GM21390 (cell line): ENCODE data around the gene TUT4.

Experiments used
- ATAC-seq: cut with Tn5 transposase; IDR thresholded peaks from one replicate; pipeline ENCODE4 v1.9.1; 2021; ENCODE audit not compliant: unreplicated experiment

The TUT4 gene

DNA sequence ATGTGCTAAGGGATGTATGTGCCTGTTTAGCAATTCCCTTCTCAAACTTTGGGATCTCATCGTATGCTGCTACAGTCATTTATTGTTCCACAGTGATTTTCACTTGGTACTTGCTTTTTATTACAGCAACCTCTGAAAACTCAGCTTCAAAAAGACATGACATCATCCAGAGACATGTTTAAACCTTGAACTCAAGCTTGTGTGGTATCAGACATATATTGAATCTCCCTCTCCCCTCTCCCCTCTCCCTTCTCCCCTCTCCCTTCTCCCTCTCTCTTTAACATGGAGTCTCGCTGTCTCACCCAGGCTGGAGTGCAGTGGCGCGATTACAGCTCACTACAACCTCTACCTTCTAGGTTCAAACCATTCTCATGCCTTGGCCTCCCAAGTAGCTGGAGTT lies 19.5 kb upstream of the TUT4 start:
- ATAC-seq = no peak

DNA sequence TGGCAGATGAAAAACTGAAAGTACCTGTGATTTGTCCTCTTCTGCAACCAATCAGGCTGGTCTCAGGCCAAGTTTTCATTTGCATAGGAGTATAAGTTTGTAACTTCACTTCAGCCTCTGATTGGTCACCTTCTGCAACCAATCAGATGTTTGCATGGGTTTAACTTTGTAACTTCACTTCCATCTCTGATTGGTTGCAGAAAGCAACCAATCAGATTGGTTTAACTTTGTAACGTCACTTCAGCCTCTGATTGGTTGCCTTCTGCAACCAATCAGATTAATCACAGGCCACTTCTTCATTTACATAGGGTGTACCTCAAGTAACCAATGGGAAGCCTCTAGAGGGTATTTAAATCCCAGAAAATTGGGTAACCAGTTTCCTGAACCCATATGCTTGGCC lies 18.9 kb upstream of the TUT4 start:
- no peak for ATAC-seq

DNA sequence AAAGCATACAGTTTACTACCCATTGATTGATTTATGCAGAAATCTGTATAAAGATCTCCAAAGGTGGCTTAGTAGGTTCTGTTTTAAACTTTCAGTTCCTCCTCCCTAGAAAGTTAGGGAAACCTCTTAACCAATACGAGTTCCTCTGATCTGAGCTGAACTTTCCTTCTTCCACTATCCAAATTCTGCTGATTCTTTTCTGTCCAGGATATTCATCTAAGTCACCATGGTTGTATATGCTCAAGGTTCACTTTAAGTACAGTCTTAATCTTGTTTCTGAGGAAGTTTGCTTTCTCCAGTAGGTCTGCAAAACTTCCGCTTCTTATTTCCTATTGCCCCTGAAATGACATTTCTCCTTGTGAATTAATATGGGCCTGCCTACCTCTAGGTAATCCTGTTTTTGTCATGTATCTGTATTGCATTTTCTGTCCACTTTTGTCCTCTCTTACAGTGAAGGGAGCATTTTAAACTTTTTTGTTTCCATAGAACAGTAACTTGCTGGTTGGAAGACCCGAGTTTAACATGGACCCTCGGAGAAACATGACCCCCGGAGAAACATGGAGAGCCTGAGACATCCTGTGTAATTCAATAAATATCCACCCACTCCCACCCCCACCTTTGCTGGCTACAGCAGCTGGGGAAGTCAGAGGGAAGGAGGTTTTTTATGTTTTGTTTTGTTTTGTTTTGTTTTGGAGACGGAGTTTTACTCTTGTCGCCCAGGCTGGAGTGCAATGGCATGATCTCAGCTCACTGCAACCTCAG lies 16.7 kb upstream of the TUT4 start:
- ATAC-seq = no peak

- no peak for ATAC-seq
These were observed 15.1 kb upstream of the TUT4 start for GRCh38 chr1:52567943-52568342.

DNA sequence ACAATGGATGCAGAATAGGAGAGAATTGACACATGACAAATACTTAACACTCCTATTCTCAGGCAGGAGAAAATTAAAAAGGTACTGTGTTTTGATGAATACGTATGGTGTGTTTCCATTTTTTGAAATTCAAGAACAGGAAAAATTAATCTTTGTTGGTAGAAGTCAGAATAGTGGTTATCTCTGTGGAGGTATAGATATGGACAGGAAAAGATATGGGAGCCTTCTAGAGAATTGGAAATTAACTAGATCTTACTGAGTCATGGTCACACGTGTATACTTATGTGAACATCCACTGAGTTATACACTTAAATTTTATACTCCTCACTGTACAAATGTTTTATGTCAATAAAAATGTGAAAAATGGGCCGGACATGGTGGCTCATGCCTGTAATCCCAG lies 9.9 kb upstream of the TUT4 start:
- no peak for ATAC-seq

DNA sequence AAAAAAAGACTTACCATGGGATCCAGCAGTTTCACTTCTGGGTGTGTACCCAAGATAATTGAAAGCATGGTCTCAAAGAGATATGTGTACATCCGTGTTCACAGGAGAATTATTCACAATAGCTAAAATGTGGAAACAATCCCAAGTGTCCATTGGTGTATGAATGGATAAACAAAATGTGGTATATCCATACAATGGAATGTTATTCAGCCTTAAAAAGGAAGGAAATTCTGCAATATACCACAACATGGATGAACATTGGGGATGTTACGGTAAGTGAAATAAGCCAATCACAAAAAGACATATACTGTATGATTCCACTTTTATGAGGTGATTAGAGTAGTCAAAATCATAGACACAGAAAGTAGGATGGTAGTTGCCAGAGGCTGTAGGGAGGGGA lies 7.0 kb upstream of the TUT4 start:
- no peak for ATAC-seq

- no peak for ATAC-seq
These were observed 6.0 kb upstream of the TUT4 start for GRCh38 chr1:52558941-52559340.

- ATAC-seq = no peak
These were observed 3.9 kb upstream of the TUT4 start for GRCh38 chr1:52556641-52557360.

- no peak for ATAC-seq
These were observed 1.9 kb upstream of the TUT4 start for GRCh38 chr1:52554756-52555155.

- ATAC-seq = no peak
These were observed 1.4 kb upstream of the TUT4 start for GRCh38 chr1:52554267-52554640.

DNA sequence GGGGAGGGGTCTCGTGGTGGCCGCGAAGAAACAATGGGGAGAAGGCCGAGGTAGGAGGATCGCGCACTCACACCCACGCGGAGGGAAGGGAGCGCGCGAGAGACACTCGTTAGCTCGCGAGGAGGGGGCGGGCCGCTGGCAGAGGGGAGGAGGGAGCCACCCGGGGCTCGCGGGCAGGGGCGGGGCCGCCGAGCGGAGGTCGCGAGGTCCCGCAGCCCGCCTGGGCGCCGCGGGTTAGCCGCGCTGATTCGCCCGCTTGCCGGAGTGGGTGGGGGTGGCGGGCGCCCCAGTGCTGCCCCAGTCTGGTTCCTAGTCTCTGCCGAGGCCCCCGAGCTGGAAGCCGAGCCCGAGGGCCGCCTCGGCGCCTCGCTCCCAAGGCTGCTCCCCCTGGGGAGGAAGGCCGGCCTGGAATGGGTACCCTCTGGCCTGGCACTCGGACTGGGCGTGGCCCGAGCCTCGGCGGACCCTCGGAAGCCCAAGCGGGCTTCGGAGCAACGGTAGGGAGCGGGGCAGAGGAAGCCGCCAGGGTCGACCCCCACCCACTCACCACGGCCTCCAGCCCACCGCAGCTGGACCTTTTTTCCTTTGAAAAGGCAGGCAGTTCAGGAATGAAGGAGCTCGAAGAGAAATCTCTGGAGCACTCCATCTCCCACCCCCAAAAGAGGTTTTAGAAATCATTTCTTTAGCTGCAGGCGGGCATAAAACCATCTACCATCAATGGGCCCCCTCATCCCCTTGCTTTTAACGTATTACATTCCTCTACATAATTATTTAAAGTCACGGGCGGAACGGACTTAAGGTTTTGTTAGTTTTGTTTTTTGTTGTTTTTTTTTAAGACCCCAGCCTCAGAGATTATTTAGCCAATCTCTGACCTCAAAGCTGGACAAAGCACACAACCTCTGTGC lies 722 bp upstream of the TUT4 start:
- ATAC-seq = peak; percentile 56

DNA sequence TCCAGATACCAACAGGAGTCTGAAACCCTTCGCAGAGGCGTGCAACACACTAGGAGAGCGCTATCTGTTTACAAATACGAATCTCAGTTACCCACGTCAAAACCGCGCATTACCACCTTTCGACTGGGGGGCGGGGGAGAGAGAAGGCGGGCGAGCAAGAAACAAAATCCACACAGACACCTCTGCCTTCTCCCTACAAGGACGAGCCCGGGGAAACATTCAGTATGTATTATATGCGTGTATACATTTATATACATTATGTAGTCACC lies 722 bp downstream of the TUT4 start:
- peak; percentile 41 for ATAC-seq

GRCh38 chr1:52551507-52552235 lies 1.2 kb downstream of the TUT4 start:
- ATAC-seq = no peak

DNA sequence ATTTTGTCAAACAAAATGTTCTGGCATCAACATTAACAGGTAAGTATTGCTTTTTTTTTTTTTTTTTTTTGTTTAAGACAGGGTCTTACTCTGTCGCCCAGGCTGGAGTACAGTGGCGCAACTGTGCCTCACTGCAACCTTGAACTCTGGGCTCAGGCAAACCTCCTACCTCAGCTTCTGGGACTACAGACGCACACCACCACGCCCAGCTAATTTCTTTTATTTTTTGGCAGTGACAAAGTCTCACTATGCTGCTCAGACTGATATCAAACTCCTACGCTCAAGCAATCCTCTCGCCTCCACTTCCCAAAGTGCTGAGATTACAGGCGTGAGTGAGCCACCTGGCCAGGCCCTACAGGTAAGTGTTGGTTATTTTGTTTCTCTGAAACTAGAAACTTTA lies 2.4 kb downstream of the TUT4 start:
- no peak for ATAC-seq

GRCh38 chr1:52549267-52549666 lies 3.6 kb downstream of the TUT4 start:
- ATAC-seq = no peak

DNA sequence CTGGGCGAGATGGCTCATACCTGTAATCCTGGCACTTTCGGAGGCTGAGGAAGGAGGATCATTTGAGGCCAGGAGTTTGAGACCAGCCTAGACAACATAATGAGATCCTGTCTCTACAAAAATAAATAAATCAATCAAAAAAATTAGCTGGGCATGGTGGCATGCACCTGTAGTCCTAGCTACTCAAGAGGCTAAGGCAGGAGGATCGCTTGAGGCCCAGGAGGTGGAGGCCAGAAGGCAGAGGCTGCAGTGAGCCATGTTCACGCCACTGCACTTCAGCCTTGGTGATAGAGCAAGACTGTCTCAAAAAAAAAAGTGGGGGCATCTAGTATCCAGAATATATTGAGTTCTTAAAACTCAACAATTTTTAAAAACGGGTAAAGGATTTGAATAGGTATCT lies 6.0 kb downstream of the TUT4 start:
- ATAC-seq = no peak

- ATAC-seq = no peak
These were observed 8.0 kb downstream of the TUT4 start for GRCh38 chr1:52544665-52545525.

DNA sequence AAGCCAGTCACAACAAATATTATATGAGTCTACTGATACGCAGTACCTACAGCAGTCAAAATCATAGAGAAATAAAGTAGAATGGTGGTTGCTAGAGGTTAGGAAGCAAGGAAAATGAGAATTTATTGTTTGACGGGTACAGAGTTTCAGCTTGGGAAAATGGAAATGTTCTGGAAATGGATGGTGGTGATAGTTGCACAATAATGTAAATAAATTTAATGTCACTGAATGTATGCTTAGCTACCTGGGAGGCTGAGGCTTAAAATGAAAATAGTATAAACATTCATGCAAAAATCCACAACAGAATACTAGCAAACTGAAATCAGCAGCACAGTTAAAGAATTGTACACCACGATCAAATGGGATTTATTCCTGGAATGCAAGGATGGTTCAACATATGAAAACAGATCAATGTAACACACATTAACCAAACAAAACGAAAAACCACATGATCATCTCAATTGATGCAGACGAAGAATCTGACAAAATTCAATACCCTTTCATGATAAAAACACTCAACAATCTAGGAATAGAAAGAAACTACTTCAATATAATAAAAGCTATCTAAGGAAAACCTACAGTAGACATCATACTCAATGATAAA lies 10.7 kb downstream of the TUT4 start:
- no peak for ATAC-seq

DNA sequence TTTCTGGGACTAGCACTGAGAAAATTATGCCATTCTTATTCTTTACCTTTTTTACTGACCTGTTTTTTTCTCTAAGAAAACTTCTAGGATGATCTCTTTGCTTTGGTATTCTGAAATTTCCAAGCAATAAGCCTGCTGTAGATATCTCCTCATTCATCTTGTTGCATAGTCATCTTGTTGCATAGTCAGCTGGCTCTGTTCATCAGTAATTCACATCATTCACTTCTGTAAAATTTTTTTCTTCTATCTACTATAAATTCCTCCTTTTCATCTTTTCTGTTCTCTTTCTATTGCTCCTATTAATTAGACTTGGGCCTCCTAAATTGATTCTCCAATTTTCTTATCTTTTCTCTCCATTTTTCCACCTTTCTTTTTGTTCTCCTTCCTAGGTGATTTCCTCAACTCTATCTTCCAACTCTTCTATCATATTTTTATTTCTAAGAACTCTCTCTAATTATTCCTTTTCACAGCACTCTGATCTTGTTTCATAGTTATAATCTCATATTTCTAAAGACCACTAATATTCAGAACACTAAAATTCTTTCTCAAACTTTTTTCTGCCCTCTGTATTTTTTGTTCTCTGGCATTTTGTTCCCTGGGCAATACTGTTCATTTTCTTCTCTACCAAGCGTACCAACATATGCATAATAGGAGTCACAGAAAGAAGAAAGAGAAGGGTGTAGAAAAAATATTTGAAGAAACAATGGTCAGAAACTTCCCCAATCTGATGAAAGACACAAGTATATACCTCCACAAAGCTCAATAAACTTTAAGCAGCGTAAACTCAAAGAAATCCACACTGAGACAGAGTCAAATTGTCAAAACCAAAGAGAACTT lies 17.7 kb downstream of the TUT4 start:
- ATAC-seq = no peak
